Upper lobe of left lung (tissue), 6 donors: Measurements from ENCODE around the gene UGT1A10. TPM values are rescaled to one million over a fixed set of nuclear protein-coding genes. Genes with fewer than 3 reads are reported as not detected.

Experiments
- ATAC-seq, 2 donors: fragments of 200-7000 bp; cut with Tn5 transposase; one replicate each; pipeline ENCODE4 v1.9.1; 2022; ENCODE audit warnings: mild to moderate bottlenecking in 2 of 2, moderate library complexity in 2 of 2; ENCODE audit not compliant: low FRiP score in 2 of 2
- DNase-seq, 2 donors: peaks; one replicate each; pipeline ENCODE4 v3.0.0-alpha.2; 2019 to 2020
- H3K27ac ChIP-seq, 4 donors: fragments of 200-600 bp; sonication (generic); one replicate each; pipeline ENCODE4 v1.5.1; 2016 to 2019
- H3K27me3 ChIP-seq, 4 donors: fragments of 200-600 bp; sonication (generic); one replicate each; pipeline ENCODE4 v1.5.1; 2017 to 2019
- H3K36me3 ChIP-seq, 4 donors: fragments of 200-600 bp; sonication (generic); one replicate each; pipeline ENCODE4 v1.5.1; 2016 to 2019
- H3K4me1 ChIP-seq, 4 donors: fragments of 200-600 bp; sonication (generic); one replicate each; pipeline ENCODE4 v1.5.1; 2018 to 2019
- H3K4me3 ChIP-seq, 4 donors: fragments of 200-600 bp; sonication (generic); one replicate each; pipeline ENCODE4 v1.5.1; 2017 to 2019; ENCODE audit warnings: mild to moderate bottlenecking in 2 of 4, moderate library complexity in 1 of 4
- H3K9me3 ChIP-seq, 4 donors: fragments of 200-600 bp; sonication (generic); one replicate each; pipeline ENCODE4 v1.5.1; 2018 to 2019
- CTCF ChIP-seq, 6 experiments: fragments of 450-650 bp in 4 of 6; fragments of 200-600 bp in 2 of 6; sonication (generic) in 2 of 6; IDR thresholded peaks; one replicate each; pipeline ENCODE4 v1.5.1; 2016 to 2019; ENCODE audit warnings: antibody characterized with exemption in 6 of 6
- EP300 ChIP-seq, 4 donors: sonication (generic); formaldehyde crosslinking; IDR thresholded peaks; one replicate each; pipeline ENCODE4 v1.5.1; 2017; ENCODE audit warnings: antibody characterized with exemption in 4 of 4, control low read depth in 2 of 4
- POLR2A ChIP-seq, 4 donors: fragments of 450-650 bp; IDR thresholded peaks; one replicate each; pipeline ENCODE4 v1.5.1; 2016 to 2017; ENCODE audit warnings: antibody characterized with exemption in 4 of 4, mild to moderate bottlenecking in 2 of 4
- POLR2AphosphoS5 ChIP-seq, 2 donors: sonication (generic); formaldehyde crosslinking; IDR thresholded peaks; one replicate each; pipeline ENCODE4 v1.5.1; 2017; ENCODE audit warnings: antibody characterized with exemption in 2 of 2
- WGBS, 2 donors: methylation state at CpG; one replicate each; pipeline ENCODE4 v1.1.5; 2017 to 2018; 5-methylcytosine and 5-hydroxymethylcytosine counted together
- total RNA-seq, 6 donors: library from RNA; depleted of rRNA in 4 of 6; stranded (reverse); fragments of >200 nt in 4 of 6; gene quantifications; one replicate each; pipeline versions ENCODE4 v1.1.0 to v1.2.1, GENCODE V29; 2016 to 2021
- donor health status: DM: no; HTN: no; CAD: no; lungs with moderate emphysema.
- donor health status: DM: no; HTN: yes; CAD: no; lungs with severe emphysema.

UGT1A10 gene
- total RNA-seq, 6 donors from 2014 or later: not detected

GRCh38 chr2:233807215-233807865 lies 171.1 kb downstream of the UGT1A10 start:
- Histone ChIP-seq H3K36me3 (no peaks in the 10 kb centered on the region), H3K9me3 (no peaks in the 10 kb centered on the region), H3K27ac (no peak overlapping the region), H3K27me3 (no peaks in the 10 kb centered on the region), H3K4me1 (no peaks in the 10 kb centered on the region), H3K4me3 (no peak overlapping the region)
- 67 to 69% methylated on average over 11 of the region's 12 CpGs for WGBS, 2 donors
- DNase-seq (peak in 1 of 2 donors; percentile 14), ATAC-seq (no peak)
- TF ChIP-seq CTCF (IDR thresholded peaks at IDR 0.05): no peak
- no peak for TF ChIP-seq POLR2A (IDR thresholded peaks at IDR 0.05)
- no peak for TF ChIP-seq POLR2AphosphoS5 (IDR thresholded peaks at IDR 0.05)
- TF ChIP-seq EP300 (IDR thresholded peaks at IDR 0.05): no peak

GRCh38 chr2:233807966-233808935 lies 172.0 kb downstream of the UGT1A10 start:
- no peak overlapping the region for H3K4me3 ChIP-seq
- no peaks in the 10 kb centered on the region for H3K36me3 ChIP-seq
- no peak overlapping the region for H3K27ac ChIP-seq
- ATAC-seq (no peak), DNase-seq (peak in 1 of 2 donors; percentile 6)
- WGBS, 2 donors: 70 to 84% methylated on average over 5 to 8 of the region's 10 CpGs
- H3K27me3 ChIP-seq: no peaks in the 10 kb centered on the region
- TF ChIP-seq POLR2A (IDR thresholded peaks at IDR 0.05) (no peak), POLR2AphosphoS5 (IDR thresholded peaks at IDR 0.05) (no peak), CTCF (IDR thresholded peaks at IDR 0.05) (no peak), EP300 (IDR thresholded peaks at IDR 0.05) (no peak)
- no peaks in the 10 kb centered on the region for H3K4me1 ChIP-seq
- H3K9me3 ChIP-seq: no peaks in the 10 kb centered on the region

GRCh38 chr2:233810385-233810784 lies 174.1 kb downstream of the UGT1A10 start:
- no peaks in the 10 kb centered on the region for H3K9me3 ChIP-seq
- no peak for ATAC-seq
- no peak overlapping the region for H3K4me3 ChIP-seq
- WGBS, 2 donors: 89 to 90% methylated on average over 6 of the region's 6 CpGs
- no peak overlapping the region for H3K27ac ChIP-seq
- no peaks in the 10 kb centered on the region for H3K27me3 ChIP-seq
- no peaks in the 10 kb centered on the region for H3K4me1 ChIP-seq
- no peak for DNase-seq
- no peaks in the 10 kb centered on the region for H3K36me3 ChIP-seq
- no peak for TF ChIP-seq CTCF (IDR thresholded peaks at IDR 0.05)
- TF ChIP-seq EP300 (IDR thresholded peaks at IDR 0.05): no peak
- TF ChIP-seq POLR2AphosphoS5 (IDR thresholded peaks at IDR 0.05): no peak
- TF ChIP-seq POLR2A (IDR thresholded peaks at IDR 0.05): no peak

- Histone ChIP-seq H3K4me1 (no peaks in the 10 kb centered on the region), H3K4me3 (no peak overlapping the region), H3K27ac (no peak overlapping the region), H3K27me3 (no peaks in the 10 kb centered on the region), H3K36me3 (no peaks in the 10 kb centered on the region), H3K9me3 (no peaks in the 10 kb centered on the region)
- TF ChIP-seq CTCF (IDR thresholded peaks at IDR 0.05) (no peak), EP300 (IDR thresholded peaks at IDR 0.05) (no peak), POLR2AphosphoS5 (IDR thresholded peaks at IDR 0.05) (no peak), POLR2A (IDR thresholded peaks at IDR 0.05) (no peak)
- 81 to 92% methylated on average over 2 to 4 of the region's 4 CpGs for WGBS, 2 donors
- peak in 1 of 2 donors; percentile 15 for DNase-seq
- no peak for ATAC-seq
These were observed 174.8 kb downstream of the UGT1A10 start for GRCh38 chr2:233811087-233811486.
